ENCODE results near the gene NLRP3.

NLRP3 gene

GRCh38 chr1:247402120-247402675, 13.8 kb upstream of the NLRP3 start:
- no peak overlapping the region for H3K27ac Mint-ChIP-seq
- peaks cover 4% of the 10 kb centered on the region for H3K27me3 Mint-ChIP-seq (ENCODE audit: low read depth)
- no peak for TF ChIP-seq CTCF (IDR thresholded peaks at IDR 0.05; ENCODE audit: unreplicated experiment in 3 of 3)
- H3K4me1 Mint-ChIP-seq: no peaks in the 10 kb centered on the region
- peaks cover 4% of the 10 kb centered on the region for H3K9me3 Mint-ChIP-seq
- no peak overlapping the region for H3K4me3 Mint-ChIP-seq
- no peaks in the 10 kb centered on the region for H3K36me3 Mint-ChIP-seq (ENCODE audit: low read depth)

GRCh38 chr1:247406014-247406656, 9.8 kb upstream of the NLRP3 start:
- H3K4me3 Mint-ChIP-seq: no peak overlapping the region
- H3K36me3 Mint-ChIP-seq (ENCODE audit: low read depth): no peaks in the 10 kb centered on the region
- no peak for TF ChIP-seq CTCF (IDR thresholded peaks at IDR 0.05; ENCODE audit: unreplicated experiment in 3 of 3)

GRCh38 chr1:247407180-247407616, 8.8 kb upstream of the NLRP3 start:
- no peaks in the 10 kb centered on the region for H3K4me1 Mint-ChIP-seq
- no peak overlapping the region for H3K27ac Mint-ChIP-seq
- H3K9me3 Mint-ChIP-seq: no peaks in the 10 kb centered on the region
- TF ChIP-seq CTCF (IDR thresholded peaks at IDR 0.05; ENCODE audit: unreplicated experiment in 3 of 3): no peak
- H3K27me3 Mint-ChIP-seq (ENCODE audit: low read depth): no peaks in the 10 kb centered on the region
- no peaks in the 10 kb centered on the region for H3K36me3 Mint-ChIP-seq (ENCODE audit: low read depth)
- no peak overlapping the region for H3K4me3 Mint-ChIP-seq

More at GRCh38 chr1:247406014-247406656, 9.8 kb upstream of the NLRP3 start:
- H3K4me1 Mint-ChIP-seq: no peaks in the 10 kb centered on the region
- H3K27me3 Mint-ChIP-seq (ENCODE audit: low read depth): no peaks in the 10 kb centered on the region
- no peak overlapping the region for H3K27ac Mint-ChIP-seq
- no peaks in the 10 kb centered on the region for H3K9me3 Mint-ChIP-seq

GRCh38 chr1:247408100-247408499, 7.9 kb upstream of the NLRP3 start:
- H3K36me3 Mint-ChIP-seq (ENCODE audit: low read depth): no peaks in the 10 kb centered on the region
- no peak overlapping the region for H3K27ac Mint-ChIP-seq
- H3K4me1 Mint-ChIP-seq: no peaks in the 10 kb centered on the region
- no peaks in the 10 kb centered on the region for H3K9me3 Mint-ChIP-seq
- no peaks in the 10 kb centered on the region for H3K27me3 Mint-ChIP-seq (ENCODE audit: low read depth)
- no peak overlapping the region for H3K4me3 Mint-ChIP-seq
- no peak for TF ChIP-seq CTCF (IDR thresholded peaks at IDR 0.05; ENCODE audit: unreplicated experiment in 3 of 3)

GRCh38 chr1:247409869-247410544, 6.0 kb upstream of the NLRP3 start:
- Mint-ChIP-seq H3K4me1 (no peaks in the 10 kb centered on the region), H3K27me3 (ENCODE audit: low read depth) (no peaks in the 10 kb centered on the region), H3K27ac (no peak overlapping the region), H3K4me3 (no peak overlapping the region), H3K9me3 (no peaks in the 10 kb centered on the region), H3K36me3 (ENCODE audit: low read depth) (no peaks in the 10 kb centered on the region)
- no peak for TF ChIP-seq CTCF (IDR thresholded peaks at IDR 0.05; ENCODE audit: unreplicated experiment in 3 of 3)

Measured in nephron (organoid).